ENCODE results near the gene L3MBTL4. TPM values are rescaled to one million over a fixed set of nuclear protein-coding genes. Genes with fewer than 3 reads are reported as not detected.

Gene L3MBTL4
- total and polyA plus RNA-seq, 9 of the 15 experiments (the other 6 are each of a cell fraction or from before 2014, with no cell fraction given), result not detected

DNA sequence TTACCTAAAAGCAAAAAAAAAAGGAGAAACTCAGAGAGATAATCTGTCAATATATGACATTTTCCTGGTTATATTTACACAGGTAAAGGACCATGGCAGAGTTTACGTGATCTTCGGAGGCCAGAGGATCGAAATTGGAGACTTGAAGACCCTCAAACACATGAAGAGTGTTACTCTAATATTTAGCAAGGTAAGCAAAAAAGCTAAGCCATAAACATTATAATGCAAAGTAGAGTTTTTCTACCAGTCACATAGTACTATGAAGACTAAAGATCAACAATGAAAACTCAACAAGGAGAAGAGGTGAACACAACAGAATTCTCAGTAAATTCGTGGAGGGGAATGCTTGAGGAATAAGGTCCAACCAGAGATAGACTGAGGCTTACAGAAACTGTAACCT is 78.5 kb downstream of the L3MBTL4 start (continued):
- TF ChIP-seq, protein P1, sequence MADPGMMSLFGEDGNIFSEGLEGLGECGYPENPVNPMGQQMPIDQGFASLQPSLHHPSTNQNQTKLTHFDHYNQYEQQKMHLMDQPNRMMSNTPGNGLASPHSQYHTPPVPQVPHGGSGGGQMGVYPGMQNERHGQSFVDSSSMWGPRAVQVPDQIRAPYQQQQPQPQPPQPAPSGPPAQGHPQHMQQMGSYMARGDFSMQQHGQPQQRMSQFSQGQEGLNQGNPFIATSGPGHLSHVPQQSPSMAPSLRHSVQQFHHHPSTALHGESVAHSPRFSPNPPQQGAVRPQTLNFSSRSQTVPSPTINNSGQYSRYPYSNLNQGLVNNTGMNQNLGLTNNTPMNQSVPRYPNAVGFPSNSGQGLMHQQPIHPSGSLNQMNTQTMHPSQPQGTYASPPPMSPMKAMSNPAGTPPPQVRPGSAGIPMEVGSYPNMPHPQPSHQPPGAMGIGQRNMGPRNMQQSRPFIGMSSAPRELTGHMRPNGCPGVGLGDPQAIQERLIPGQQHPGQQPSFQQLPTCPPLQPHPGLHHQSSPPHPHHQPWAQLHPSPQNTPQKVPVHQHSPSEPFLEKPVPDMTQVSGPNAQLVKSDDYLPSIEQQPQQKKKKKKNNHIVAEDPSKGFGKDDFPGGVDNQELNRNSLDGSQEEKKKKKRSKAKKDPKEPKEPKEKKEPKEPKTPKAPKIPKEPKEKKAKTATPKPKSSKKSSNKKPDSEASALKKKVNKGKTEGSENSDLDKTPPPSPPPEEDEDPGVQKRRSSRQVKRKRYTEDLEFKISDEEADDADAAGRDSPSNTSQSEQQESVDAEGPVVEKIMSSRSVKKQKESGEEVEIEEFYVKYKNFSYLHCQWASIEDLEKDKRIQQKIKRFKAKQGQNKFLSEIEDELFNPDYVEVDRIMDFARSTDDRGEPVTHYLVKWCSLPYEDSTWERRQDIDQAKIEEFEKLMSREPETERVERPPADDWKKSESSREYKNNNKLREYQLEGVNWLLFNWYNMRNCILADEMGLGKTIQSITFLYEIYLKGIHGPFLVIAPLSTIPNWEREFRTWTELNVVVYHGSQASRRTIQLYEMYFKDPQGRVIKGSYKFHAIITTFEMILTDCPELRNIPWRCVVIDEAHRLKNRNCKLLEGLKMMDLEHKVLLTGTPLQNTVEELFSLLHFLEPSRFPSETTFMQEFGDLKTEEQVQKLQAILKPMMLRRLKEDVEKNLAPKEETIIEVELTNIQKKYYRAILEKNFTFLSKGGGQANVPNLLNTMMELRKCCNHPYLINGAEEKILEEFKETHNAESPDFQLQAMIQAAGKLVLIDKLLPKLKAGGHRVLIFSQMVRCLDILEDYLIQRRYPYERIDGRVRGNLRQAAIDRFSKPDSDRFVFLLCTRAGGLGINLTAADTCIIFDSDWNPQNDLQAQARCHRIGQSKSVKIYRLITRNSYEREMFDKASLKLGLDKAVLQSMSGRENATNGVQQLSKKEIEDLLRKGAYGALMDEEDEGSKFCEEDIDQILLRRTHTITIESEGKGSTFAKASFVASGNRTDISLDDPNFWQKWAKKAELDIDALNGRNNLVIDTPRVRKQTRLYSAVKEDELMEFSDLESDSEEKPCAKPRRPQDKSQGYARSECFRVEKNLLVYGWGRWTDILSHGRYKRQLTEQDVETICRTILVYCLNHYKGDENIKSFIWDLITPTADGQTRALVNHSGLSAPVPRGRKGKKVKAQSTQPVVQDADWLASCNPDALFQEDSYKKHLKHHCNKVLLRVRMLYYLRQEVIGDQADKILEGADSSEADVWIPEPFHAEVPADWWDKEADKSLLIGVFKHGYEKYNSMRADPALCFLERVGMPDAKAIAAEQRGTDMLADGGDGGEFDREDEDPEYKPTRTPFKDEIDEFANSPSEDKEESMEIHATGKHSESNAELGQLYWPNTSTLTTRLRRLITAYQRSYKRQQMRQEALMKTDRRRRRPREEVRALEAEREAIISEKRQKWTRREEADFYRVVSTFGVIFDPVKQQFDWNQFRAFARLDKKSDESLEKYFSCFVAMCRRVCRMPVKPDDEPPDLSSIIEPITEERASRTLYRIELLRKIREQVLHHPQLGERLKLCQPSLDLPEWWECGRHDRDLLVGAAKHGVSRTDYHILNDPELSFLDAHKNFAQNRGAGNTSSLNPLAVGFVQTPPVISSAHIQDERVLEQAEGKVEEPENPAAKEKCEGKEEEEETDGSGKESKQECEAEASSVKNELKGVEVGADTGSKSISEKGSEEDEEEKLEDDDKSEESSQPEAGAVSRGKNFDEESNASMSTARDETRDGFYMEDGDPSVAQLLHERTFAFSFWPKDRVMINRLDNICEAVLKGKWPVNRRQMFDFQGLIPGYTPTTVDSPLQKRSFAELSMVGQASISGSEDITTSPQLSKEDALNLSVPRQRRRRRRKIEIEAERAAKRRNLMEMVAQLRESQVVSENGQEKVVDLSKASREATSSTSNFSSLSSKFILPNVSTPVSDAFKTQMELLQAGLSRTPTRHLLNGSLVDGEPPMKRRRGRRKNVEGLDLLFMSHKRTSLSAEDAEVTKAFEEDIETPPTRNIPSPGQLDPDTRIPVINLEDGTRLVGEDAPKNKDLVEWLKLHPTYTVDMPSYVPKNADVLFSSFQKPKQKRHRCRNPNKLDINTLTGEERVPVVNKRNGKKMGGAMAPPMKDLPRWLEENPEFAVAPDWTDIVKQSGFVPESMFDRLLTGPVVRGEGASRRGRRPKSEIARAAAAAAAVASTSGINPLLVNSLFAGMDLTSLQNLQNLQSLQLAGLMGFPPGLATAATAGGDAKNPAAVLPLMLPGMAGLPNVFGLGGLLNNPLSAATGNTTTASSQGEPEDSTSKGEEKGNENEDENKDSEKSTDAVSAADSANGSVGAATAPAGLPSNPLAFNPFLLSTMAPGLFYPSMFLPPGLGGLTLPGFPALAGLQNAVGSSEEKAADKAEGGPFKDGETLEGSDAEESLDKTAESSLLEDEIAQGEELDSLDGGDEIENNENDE (IDR thresholded peaks at IDR 0.05; ENCODE audit: low read depth, low read length), result no peak
- no peak for TF ChIP-seq HOXB6 (CRISPR knock-in tag; IDR thresholded peaks at IDR 0.05; ENCODE audit: borderline replicate concordance)
- TF ChIP-seq, protein P2, sequence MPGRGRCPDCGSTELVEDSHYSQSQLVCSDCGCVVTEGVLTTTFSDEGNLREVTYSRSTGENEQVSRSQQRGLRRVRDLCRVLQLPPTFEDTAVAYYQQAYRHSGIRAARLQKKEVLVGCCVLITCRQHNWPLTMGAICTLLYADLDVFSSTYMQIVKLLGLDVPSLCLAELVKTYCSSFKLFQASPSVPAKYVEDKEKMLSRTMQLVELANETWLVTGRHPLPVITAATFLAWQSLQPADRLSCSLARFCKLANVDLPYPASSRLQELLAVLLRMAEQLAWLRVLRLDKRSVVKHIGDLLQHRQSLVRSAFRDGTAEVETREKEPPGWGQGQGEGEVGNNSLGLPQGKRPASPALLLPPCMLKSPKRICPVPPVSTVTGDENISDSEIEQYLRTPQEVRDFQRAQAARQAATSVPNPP (IDR thresholded peaks at IDR 0.05; ENCODE audit: borderline replicate concordance, insufficient read depth, insufficient read length), result no peak
- no peak for TF ChIP-seq ZC3H11A (IDR thresholded peaks at IDR 0.05; ENCODE audit: low read depth, low read length)
- peak; percentile 76; the same call in 1 of the 2 replicates for TF ChIP-seq ZNF316 (IDR thresholded peaks at IDR 0.05)
- TF ChIP-seq, protein P3, sequence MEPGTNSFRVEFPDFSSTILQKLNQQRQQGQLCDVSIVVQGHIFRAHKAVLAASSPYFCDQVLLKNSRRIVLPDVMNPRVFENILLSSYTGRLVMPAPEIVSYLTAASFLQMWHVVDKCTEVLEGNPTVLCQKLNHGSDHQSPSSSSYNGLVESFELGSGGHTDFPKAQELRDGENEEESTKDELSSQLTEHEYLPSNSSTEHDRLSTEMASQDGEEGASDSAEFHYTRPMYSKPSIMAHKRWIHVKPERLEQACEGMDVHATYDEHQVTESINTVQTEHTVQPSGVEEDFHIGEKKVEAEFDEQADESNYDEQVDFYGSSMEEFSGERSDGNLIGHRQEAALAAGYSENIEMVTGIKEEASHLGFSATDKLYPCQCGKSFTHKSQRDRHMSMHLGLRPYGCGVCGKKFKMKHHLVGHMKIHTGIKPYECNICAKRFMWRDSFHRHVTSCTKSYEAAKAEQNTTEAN (CRISPR knock-in tag; IDR thresholded peaks at IDR 0.05), result no peak
- TF ChIP-seq ZNF239 (CRISPR knock-in tag; IDR thresholded peaks at IDR 0.05), result no peak
- no peak for TF ChIP-seq PHF21A (IDR thresholded peaks at IDR 0.05; ENCODE audit: borderline replicate concordance, low read depth)
- no peak for TF ChIP-seq PTTG1 (tag; IDR thresholded peaks at IDR 0.05; ENCODE audit: low read depth)
- no peak for TF ChIP-seq ZFP36 (IDR thresholded peaks at IDR 0.05; ENCODE audit: low read depth, low read length, partially characterized antibody)
- TF ChIP-seq PTRF (tag; IDR thresholded peaks at IDR 0.05), result no peak
- no peak for TF ChIP-seq NEUROD1 (IDR thresholded peaks at IDR 0.05; ENCODE audit: borderline replicate concordance, low read depth, low read length, partially characterized antibody)
- no peak for TF ChIP-seq HEY1 (CRISPR knock-in tag; IDR thresholded peaks at IDR 0.05; ENCODE audit: borderline replicate concordance)
- no peak for TF ChIP-seq RFX1 (IDR thresholded peaks at IDR 0.05)
- peak; percentile 80 for TF ChIP-seq MAFK (IDR thresholded peaks at IDR 0.05; ENCODE audit: low read length)
- TF ChIP-seq HDAC1 (IDR thresholded peaks at IDR 0.05), result no peak
- TF ChIP-seq FUS (optimal IDR thresholded peaks at IDR 0.05; ENCODE audit: low read depth, low read length), result no peak

Measured in K562 (cell line).